Fibroblast of lung (primary cell): ENCODE data around the gene TLE2.
"Not testable (repeated sequence)": the region's sequence is repeated elsewhere in the genome, so short reads cannot be mapped to it uniquely, and the experiment has no call there.

ENCODE experiments used
- EZH2 ChIP-seq: IDR thresholded peaks from 2 replicates; pipeline ENCODE4 v1.5.1; 2012; ENCODE audit warnings: low read length, control low read depth, mild to moderate bottlenecking; ENCODE audit errors: missing control alignments
- TF ChIP-seq, protein P1 (sequence below), 2 donors: IDR thresholded peaks in 1 of 2; conservative IDR thresholded peaks in 1 of 2; 1 replicate in 1 of 2; 2 replicates in 1 of 2; pipeline ENCODE4 v1.5.1; 2011 to 2012; ENCODE audit warnings: low read length in 2 of 2, control low read depth in 1 of 2, inconsistent platforms in 1 of 2, low read depth in 1 of 2, mild to moderate bottlenecking in 1 of 2

DNA sequence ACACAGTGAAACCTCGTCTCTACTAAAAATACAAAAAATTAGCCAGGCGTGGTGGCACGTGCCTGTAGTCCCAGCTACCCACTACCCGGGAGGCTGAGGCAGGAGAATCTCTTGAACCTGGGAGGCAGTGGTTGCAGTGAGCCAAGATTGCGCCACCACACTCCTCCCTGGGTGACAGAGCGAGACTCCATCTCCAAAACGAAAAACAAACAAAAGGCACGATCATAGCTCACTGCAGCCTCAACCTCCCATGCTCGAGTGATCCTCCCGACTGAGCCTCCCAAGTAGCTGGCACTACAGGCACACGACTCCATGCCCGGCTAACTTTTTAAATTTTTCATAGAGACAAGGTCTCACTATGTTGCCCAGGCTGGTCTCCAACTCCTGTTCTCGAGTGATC is 17.0 kb downstream of the TLE2 start:
- TF ChIP-seq, protein P1, sequence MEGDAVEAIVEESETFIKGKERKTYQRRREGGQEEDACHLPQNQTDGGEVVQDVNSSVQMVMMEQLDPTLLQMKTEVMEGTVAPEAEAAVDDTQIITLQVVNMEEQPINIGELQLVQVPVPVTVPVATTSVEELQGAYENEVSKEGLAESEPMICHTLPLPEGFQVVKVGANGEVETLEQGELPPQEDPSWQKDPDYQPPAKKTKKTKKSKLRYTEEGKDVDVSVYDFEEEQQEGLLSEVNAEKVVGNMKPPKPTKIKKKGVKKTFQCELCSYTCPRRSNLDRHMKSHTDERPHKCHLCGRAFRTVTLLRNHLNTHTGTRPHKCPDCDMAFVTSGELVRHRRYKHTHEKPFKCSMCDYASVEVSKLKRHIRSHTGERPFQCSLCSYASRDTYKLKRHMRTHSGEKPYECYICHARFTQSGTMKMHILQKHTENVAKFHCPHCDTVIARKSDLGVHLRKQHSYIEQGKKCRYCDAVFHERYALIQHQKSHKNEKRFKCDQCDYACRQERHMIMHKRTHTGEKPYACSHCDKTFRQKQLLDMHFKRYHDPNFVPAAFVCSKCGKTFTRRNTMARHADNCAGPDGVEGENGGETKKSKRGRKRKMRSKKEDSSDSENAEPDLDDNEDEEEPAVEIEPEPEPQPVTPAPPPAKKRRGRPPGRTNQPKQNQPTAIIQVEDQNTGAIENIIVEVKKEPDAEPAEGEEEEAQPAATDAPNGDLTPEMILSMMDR (conservative IDR thresholded peaks at IDR 0.05 in 1 of 2, IDR thresholded peaks at IDR 0.05 in 1 of 2; ENCODE audit: low read depth in 1 of 2, low read length in 2 of 2), result not testable (repeated sequence)
- not testable (repeated sequence) for TF ChIP-seq EZH2
